Measurements from ENCODE around the gene PLD5. TPM values are rescaled to one million over a fixed set of nuclear protein-coding genes. Genes with fewer than 3 reads are reported as not detected.

Gene PLD5
- total RNA-seq, 1 experiment from 2014 or later, result not detected

DNA sequence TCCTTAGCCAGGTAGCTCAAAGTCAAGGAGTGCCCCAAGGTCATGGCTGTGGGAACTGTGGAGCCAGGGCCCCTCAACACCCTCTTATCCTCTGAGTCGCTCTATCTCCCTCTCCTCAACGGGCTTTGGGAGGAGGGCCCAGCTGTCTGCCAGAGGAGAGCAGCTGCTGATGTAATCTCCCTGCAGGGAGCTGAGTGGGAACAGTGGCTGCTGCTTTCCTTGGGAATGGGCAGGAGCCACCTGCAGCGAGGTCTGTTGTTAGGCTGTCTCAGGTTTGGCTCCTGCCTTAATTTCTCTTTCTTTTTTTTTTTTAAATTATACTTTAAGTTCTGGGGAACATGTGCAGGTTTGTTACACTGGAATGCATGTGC is 466.8 kb downstream of the PLD5 start:
- ChIA-PET POLR2A (no interaction called here), CTCF (no interaction called here)
- no peaks in the 10 kb centered on the region for H3K27me3 ChIP-seq (ENCODE audit: control insufficient read depth, insufficient read depth, low read length)
- no peaks in the 10 kb centered on the region for H3K36me3 ChIP-seq (ENCODE audit: control insufficient read depth, insufficient read depth, low read length)
- no peaks in the 10 kb centered on the region for H3K9me3 ChIP-seq (ENCODE audit: control insufficient read depth, insufficient read depth, low read depth, low read length)
- no peaks in the 10 kb centered on the region for H3K4me1 ChIP-seq (ENCODE audit: control insufficient read depth, insufficient read depth, low read length)
- no peak for DNase-seq (ENCODE audit: low read depth, low spot score)
- in situ Hi-C loops (cut with HindIII; ENCODE audit: low pct_unique_long_range_greater_than_20kb, low sequenced_read_pairs), result no loop called here
- H3K27ac ChIP-seq (ENCODE audit: low read length), result no peak overlapping the region
- intact Hi-C loops (cut with micrococcal nuclease; ENCODE audit: unreplicated experiment), result no loop called here
- H3K4me3 ChIP-seq (ENCODE audit: low read depth in 2 of 2, low read length in 2 of 2), result no peak overlapping the region
- BruUV-seq (replicated peaks), result no TSS peak
- ATAC-seq, result no peak
- TF ChIP-seq POLR2AphosphoS5 (IDR thresholded peaks at IDR 0.05; ENCODE audit: low read depth, low read length) (no peak), SIN3A (IDR thresholded peaks at IDR 0.05; ENCODE audit: borderline replicate concordance, insufficient read depth, low read depth, low read length) (no peak), TCF7L2 (IDR thresholded peaks at IDR 0.05; ENCODE audit: low read depth, low read length) (no peak)

DNA sequence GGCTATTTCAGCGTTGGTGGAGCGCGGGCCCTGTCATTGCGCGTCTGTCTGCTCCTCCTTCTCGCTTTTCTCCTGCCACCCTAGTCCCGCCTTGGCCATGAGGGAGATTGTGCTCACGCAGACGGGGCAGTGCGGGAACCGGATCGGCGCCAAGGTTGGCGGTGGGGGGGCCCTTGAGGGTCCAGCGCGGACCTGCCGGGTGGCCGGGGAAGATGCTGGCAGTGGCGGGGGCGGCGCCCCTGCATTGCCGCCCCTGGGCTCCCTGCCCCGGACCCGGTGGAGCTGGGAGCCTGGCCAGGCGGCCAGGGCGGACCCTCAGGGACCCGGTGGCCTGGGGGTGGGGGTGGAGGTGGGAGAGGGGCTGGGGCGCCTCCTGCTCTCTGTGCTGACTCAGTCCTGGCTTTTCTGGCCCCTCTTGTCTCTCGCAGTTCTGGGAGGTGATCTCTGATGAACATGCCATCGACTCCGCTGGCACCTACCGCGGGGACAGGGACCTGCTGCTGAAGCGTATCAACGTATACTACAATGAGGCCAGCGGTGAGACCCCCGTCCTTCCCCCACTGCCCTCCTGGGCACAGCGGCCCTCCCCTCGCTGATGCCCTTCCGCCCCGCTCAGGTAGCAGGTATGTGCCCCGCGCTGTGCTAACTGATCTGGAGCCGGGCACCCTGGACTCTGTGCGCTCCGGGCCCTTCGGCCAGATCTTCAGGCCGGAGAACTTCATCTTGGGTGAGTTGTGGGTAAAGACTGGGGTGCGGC is 467.3 kb downstream of the PLD5 start:
- in situ Hi-C loops (cut with HindIII; ENCODE audit: low pct_unique_long_range_greater_than_20kb, low sequenced_read_pairs) (no loop called here), intact Hi-C loops (cut with micrococcal nuclease; ENCODE audit: unreplicated experiment) (no loop called here)
- BruUV-seq (replicated peaks), result no TSS peak
- H3K4me3 ChIP-seq (ENCODE audit: low read depth in 2 of 2, low read length in 2 of 2), result no peak overlapping the region
- no peaks in the 10 kb centered on the region for H3K27me3 ChIP-seq (ENCODE audit: control insufficient read depth, insufficient read depth, low read length)
- H3K27ac ChIP-seq (ENCODE audit: low read length), result no peak overlapping the region
- no peak for TF ChIP-seq POLR2AphosphoS5 (IDR thresholded peaks at IDR 0.05; ENCODE audit: low read depth, low read length)
- TF ChIP-seq TCF7L2 (IDR thresholded peaks at IDR 0.05; ENCODE audit: low read depth, low read length), result no peak
- no peak for TF ChIP-seq REST (IDR thresholded peaks at IDR 0.05; ENCODE audit: insufficient read depth in 1 of 2, low read depth in 2 of 2, low read length in 1 of 2)
- no peak for TF ChIP-seq CTCF (IDR thresholded peaks at IDR 0.05)
- no peak for TF ChIP-seq SIN3A (IDR thresholded peaks at IDR 0.05; ENCODE audit: borderline replicate concordance, insufficient read depth, low read depth, low read length)
- H3K9me3 ChIP-seq (ENCODE audit: control insufficient read depth, insufficient read depth, low read depth, low read length), result no peaks in the 10 kb centered on the region
- no peaks in the 10 kb centered on the region for H3K4me1 ChIP-seq (ENCODE audit: control insufficient read depth, insufficient read depth, low read length)
- no peaks in the 10 kb centered on the region for H3K36me3 ChIP-seq (ENCODE audit: control insufficient read depth, insufficient read depth, low read length)
- CTCF ChIA-PET, result no interaction called here
- DNase-seq (ENCODE audit: low read depth, low spot score), result no peak
- POLR2A ChIA-PET, result no interaction called here
- ATAC-seq, result no peak

GRCh38 chr1:242055749-242056320 is 468.7 kb downstream of the PLD5 start:
- H3K4me3 ChIP-seq (ENCODE audit: low read depth in 2 of 2, low read length in 2 of 2), result no peak overlapping the region
- H3K4me1 ChIP-seq (ENCODE audit: control insufficient read depth, insufficient read depth, low read length), result no peaks in the 10 kb centered on the region
- H3K9me3 ChIP-seq (ENCODE audit: control insufficient read depth, insufficient read depth, low read depth, low read length), result no peaks in the 10 kb centered on the region
- in situ Hi-C loops (cut with HindIII; ENCODE audit: low pct_unique_long_range_greater_than_20kb, low sequenced_read_pairs), result no loop called here
- CTCF ChIA-PET, result no interaction called here
- intact Hi-C loops (cut with micrococcal nuclease; ENCODE audit: unreplicated experiment), result no loop called here
- no TSS peak for BruUV-seq (replicated peaks)
- no peaks in the 10 kb centered on the region for H3K27me3 ChIP-seq (ENCODE audit: control insufficient read depth, insufficient read depth, low read length)
- ATAC-seq, result no peak
- POLR2A ChIA-PET, result no interaction called here
- no peaks in the 10 kb centered on the region for H3K36me3 ChIP-seq (ENCODE audit: control insufficient read depth, insufficient read depth, low read length)
- no peak overlapping the region for H3K27ac ChIP-seq (ENCODE audit: low read length)
- no peak for DNase-seq (ENCODE audit: low read depth, low spot score)
- TF ChIP-seq POLR2AphosphoS5 (IDR thresholded peaks at IDR 0.05; ENCODE audit: low read depth, low read length) (no peak), SIN3A (IDR thresholded peaks at IDR 0.05; ENCODE audit: borderline replicate concordance, insufficient read depth, low read depth, low read length) (no peak), CTCF (IDR thresholded peaks at IDR 0.05) (no peak), TCF7L2 (IDR thresholded peaks at IDR 0.05; ENCODE audit: low read depth, low read length) (no peak), REST (IDR thresholded peaks at IDR 0.05; ENCODE audit: insufficient read depth in 1 of 2, low read depth in 2 of 2, low read length in 1 of 2) (no peak)

Measured in Panc1 (cell line).